HG02759 (cell line): Measurements from ENCODE around the gene GHITM.
A peak's percentile ranks its signal among the peaks of the same experiment; 100 is the strongest.
"Not testable (repeated sequence)": the region's sequence is repeated elsewhere in the genome, so short reads cannot be mapped to it uniquely, and the experiment has no call there.

Experiments
- ATAC-seq: cut with Tn5 transposase; IDR thresholded peaks from one replicate; pipeline ENCODE4 v1.9.1; 2021; ENCODE audit warnings: mild to moderate bottlenecking, moderate library complexity; ENCODE audit not compliant: unreplicated experiment

The GHITM gene

DNA sequence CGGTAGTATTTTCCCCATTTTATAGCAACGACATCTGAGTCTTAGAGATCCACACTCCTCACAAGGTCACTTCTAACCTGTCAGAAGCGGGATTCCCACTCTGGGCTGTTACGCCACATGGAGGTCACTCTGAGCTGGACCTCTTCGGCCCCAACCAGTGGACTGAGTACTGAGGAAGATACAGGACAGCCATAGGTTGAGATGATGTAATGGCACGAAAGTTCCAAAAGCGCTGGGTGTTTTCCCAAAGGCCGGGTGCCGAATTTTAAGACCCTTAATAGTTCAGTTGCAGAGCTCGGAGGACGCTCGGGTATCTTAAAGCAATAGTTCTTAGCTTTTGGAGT is 699 bp downstream of the GHITM start:
- no peak for ATAC-seq

DNA sequence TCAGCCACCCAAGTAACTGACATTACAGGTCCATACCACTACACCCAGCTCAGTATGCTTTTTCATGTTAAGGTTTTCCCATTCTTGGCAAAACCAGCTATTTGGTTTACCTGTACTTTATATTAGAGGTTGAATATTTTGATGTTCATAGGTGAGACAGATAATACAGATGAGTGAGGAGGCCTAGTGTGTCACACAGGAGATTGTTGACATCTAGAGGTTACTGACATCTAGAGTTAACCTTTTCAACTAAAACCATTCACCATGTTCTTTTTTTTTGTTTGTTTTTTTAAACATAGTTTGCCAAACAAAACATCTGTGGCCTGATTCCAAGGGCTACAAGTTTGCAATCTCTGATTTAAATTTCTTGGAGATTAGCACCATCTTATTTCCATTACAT is 8.0 kb downstream of the GHITM start:
- no peak for ATAC-seq

- ATAC-seq, result peak; percentile 67
Observed at GRCh38 chr10:84148006-84148597, 8.8 kb downstream of the GHITM start.

DNA sequence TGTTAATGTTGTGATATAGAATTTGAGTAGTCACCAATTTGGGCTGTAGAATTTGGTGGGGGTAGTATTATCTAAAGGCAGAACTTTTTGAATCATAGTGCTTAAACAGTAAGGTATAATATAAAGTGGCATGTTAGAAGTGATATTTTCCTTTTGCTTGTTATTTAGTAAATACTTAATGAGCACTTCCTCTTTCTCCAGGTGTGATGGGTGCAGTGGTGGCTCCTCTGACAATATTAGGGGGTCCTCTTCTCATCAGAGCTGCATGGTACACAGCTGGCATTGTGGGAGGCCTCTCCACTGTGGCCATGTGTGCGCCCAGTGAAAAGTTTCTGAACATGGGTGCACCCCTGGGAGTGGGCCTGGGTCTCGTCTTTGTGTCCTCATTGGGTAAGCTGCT is 10.5 kb downstream of the GHITM start:
- no peak for ATAC-seq

DNA sequence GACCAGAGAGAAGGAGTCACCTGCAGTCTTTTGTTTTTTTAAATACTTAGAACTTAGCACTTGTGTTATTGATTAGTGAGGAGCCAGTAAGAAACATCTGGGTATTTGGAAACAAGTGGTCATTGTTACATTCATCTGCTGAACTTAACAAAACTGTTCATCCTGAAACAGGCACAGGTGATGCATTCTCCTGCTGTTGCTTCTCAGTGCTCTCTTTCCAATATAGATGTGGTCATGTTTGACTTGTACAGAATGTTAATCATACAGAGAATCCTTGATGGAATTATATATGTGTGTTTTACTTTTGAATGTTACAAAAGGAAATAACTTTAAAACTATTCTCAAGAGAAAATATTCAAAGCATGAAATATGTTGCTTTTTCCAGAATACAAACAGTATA is 13.5 kb downstream of the GHITM start:
- no peak for ATAC-seq

DNA sequence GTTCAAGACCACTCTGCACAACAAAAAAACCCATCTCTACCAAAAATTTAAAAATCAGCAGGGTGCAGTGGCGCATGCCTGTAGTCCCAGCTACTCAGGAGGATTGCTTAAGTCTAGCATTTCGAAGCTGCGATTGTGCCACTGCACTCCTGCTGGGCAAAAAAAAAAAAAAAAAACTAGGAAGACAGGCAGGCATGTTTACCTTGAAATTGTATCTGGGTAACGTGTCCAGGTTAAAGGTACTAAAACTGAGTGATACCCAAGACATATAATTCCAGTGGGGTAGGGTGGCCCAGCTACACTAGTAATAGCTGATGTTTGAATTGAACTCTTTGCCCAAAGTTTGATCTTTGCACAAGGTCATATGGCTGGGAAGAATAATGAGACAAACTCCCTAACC is 16.2 kb downstream of the GHITM start:
- ATAC-seq, result no peak

DNA sequence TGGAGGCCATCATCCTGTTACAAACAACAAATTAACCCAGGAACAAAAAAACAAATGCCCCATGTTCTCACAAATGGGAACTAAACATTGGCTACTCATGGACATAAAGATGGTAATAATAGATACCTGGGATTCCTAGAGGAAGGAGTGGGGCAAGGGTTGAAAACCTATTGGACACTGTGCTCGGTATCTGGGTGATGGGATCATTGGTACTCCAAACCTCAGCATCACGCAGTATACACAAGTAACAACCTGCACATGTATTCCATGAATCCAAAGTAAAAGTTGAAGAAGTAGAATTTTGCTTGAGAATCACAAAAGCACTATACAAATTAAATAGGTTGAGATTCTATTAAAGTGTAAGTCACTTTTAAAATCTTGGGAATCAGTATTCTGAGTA is 16.7 kb downstream of the GHITM start:
- no peak for ATAC-seq

DNA sequence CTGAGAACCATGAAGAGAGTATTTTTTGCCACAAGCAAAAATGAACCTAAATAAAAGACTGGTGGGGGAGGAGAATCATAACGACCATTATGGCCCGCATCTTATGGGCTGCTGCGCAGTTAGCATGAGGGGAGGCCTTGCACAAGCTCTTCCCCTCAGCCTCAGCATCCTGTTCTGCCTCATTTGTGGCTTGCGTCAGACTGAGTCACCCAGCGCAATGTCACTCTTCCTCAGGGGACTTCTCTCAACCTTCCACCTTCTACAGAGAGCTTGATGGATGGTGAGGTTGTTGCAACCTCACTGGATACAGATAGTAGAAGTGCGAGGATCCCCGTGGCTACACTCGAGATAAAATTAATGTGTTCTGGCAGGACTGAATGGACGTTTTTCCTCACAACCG is 17.5 kb downstream of the GHITM start:
- ATAC-seq, result peak; percentile 64

GRCh38 chr10:84158061-84158460 is 18.8 kb downstream of the GHITM start:
- ATAC-seq, result no peak

GRCh38 chr10:84158550-84158949 is 19.2 kb downstream of the GHITM start:
- ATAC-seq, result no peak

DNA sequence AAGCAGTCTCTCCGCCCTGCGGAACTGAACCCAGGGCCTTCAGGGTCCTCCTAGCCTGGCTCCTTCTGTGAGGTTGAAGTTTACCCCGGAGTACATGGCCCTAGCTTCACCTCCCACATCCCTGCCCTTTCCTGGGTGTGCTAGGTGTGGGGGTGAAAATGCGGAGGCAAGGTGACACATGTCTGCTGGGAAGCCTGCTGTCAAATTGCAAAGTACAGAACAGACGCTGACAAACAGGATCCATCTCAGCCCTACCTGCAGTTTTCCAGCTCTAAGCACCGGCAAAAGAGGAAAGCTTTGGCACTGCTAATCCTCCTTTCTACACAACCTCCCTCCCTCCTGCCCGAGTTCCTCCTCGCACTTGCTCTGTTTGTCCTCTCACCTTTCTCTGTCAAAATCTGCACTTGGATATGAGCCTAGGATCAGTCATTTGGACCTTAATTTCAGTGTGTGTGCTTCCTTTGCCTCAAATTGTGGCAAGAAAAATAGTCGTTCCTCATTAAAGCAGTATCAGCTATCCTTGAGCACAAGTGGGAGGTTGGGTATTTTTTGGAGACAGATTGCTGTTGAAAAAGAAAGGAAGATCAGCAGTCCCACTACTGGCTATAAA is 19.9 kb downstream of the GHITM start:
- ATAC-seq, result no peak

GRCh38 chr10:84160663-84161362 is 21.5 kb downstream of the GHITM start:
- ATAC-seq, result no peak

- ATAC-seq, result no peak
Observed at GRCh38 chr10:84163996-84164395, 24.7 kb downstream of the GHITM start.

- ATAC-seq, result no peak
Observed at GRCh38 chr10:84164442-84164841, 25.1 kb downstream of the GHITM start.

DNA sequence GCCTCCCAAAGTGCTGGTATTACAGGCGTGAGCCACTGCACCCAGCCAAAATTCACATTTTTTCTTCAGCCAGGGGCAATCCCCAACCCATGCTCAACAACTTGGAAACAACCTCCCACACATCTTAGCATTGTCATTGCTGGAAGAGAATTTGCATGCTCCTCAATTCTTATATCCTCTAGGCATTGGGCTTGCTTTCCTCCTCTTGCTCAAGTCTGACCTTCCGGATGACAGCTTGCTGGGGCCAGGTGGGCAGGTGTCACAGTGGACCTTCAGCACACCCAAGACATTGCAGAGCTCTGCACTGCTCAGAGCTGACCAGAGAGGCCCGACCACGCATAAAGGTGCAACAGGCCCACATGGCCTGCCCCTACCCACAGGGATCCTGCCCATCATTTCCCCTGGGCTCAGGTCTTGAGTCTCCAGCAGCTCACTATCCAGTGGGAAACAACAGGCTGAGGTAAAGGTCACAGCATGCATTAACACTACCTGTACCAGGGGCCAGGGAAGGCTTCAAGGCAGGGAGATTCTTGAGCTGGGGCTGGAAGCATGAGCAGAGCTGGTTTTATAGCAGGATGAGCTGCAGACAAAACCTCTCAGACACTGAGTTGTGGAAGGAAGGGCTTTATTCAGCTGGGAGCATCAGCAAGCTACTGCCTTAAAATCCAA is 27.4 kb downstream of the GHITM start:
- ATAC-seq, result peak; percentile 52

DNA sequence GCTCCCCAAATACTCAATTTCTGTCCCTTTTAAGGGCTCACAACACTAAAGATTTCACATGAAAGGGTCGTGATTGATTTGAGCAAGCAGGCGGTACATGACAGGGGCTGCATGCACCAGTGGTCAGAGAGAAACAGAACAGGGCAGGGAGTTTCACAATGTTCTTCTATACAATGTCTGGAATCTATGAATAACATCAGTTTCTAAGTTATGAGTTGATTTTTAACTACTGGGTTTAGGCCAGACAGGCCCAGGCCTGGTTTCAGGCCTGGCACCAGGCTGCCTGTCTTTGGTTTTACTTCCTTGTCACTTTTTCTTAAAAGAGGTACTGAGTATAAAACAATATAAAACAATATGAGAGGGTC is 28.0 kb downstream of the GHITM start:
- peak; percentile 29 for ATAC-seq

GRCh38 chr10:84168382-84168781 is 29.1 kb downstream of the GHITM start:
- ATAC-seq, result not testable (repeated sequence)

- ATAC-seq, result not testable (repeated sequence)
Observed at GRCh38 chr10:84171237-84171636, 31.9 kb downstream of the GHITM start.

DNA sequence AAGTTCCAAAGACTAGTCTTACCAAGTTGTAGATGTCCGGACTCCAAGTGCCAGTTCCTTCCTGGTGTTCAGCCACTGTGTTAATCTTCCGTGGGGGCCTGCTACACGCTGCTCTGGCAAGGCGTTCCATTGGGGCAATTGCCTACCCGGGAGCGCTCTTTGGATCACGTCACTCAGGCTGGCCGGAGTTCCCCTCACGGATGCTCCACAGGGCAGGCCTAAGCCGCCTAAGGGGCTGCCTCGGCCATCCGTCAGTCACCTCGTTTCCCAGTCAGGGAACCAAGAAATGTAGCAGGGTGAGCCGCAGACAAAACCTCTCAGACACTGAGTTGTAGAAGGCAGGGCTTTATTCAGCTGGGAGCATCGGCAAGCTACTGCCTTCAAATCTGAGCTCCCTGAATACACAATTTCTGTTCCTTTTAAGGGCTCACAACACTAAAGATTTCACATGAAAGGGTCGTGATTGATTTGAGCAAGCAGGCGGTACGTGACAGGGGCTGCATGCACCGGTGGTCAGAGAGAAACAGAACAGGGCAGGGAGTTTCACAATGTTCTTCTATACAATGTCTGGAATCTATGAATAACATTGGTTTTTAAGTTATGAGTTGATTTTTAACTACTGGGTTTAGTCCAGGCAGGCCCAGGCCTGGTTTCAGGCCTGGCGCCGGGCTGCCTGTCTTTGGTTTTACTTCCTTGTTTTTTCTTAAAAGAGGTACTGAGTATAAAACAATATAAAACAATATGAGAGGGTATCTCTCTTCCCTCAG is 32.6 kb downstream of the GHITM start:
- peak; percentile 34 for ATAC-seq

DNA sequence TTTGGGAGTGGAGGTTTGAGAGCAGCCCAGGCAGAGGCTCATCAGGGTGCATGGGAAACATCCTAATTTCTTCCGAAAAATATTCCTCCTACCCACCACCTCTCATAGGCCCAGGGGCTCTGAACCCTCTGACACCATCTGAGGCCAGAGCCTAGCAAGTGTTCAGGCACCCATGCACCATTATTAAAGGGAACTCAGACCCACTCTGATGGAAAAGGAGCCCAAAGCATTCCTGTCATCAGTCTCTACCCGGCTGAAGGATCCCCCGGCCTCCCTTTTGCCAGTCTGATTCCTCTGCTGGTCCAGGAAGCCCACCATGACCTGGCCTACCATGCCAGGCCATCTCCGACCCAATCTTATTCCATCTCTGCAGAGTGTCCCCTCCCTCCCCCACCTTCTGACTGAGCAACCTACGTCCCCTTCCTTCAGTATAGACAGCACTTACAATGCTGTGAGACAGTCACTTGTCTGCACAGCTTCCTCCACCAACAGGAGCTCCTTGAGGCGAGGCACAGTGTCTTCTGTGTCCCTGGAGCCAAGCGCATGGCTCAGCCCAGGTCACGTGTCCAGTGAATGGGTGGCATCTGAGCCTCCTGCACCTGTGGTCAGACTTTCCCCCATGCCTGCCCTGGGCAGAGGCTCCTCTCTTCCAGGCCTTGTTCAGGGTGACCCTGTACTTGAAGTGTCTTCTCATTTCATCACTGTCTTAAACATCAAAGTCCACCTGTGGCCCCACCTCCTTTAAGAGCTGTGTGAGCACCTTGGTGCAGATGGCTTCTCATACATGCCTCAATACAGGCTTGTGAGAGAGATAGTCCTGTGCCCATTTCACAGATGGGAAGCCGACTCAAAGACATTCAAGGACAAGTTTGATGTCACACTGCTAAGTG is 33.4 kb downstream of the GHITM start:
- peak; percentile 62 for ATAC-seq
